Measurements from ENCODE around the gene NUDT3.

DNA sequence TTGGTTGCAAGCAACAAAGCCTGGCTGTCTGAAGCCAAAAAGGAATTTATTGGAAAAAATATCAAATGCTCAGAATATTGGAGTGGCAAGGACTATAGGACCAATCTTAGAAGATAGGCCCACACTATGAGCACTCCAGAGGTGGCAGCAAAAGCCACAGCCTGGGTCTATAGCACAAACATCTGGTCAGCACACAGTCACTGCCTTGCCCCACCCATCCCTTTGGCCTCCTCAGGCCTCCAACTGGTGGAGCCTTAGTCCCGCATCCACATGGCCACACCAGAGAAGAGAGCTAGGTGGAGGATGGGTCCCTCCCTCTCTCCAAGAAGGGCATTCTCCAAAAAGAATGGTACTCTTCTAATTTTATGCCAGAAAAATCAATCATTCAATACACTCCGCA is 14.0 kb downstream of the NUDT3 start:
- no peak for TF ChIP-seq CTCF (conservative IDR thresholded peaks at IDR 0.05)
- TF ChIP-seq ZFX (IDR thresholded peaks at IDR 0.05) = no peak
